Stimulated activated CD8-positive, alpha-beta memory T cell treated with anti-CD3 and anti-CD28 coated beads, Interleukin-4, amount 100 ng/mL, for 4 hours (primary cell): ENCODE data around the gene CD1B.
"Not testable (repeated sequence)": the region's sequence is repeated elsewhere in the genome, so short reads cannot be mapped to it uniquely, and the experiment has no call there.

Experiments used
- DNase-seq, 2 donors: peaks; one replicate each; pipeline ENCODE4 v3.0.0-alpha.2; 2020; ENCODE audit warnings: low read depth in 2 of 2, low spot score in 1 of 2

Gene CD1B

GRCh38 chr1:158331481-158332150 is at the start of gene CD1B:
Gene CD1B, minus strand, starts transcription at chr1:158331531. Its CDS starts 108 bp downstream, at chr1:158331423.
- DNase-seq = no peak

- DNase-seq = no peak
Measured at GRCh38 chr1:158374860-158375259, 43.5 kb upstream of the CD1B start.

GRCh38 chr1:158374101-158374500 is 42.8 kb upstream of the CD1B start:
- not testable (repeated sequence) for DNase-seq

- DNase-seq = no peak
Measured at GRCh38 chr1:158371188-158371953, 40.0 kb upstream of the CD1B start.

- no peak for DNase-seq
Measured at GRCh38 chr1:158366783-158367182, 35.5 kb upstream of the CD1B start.

- no peak for DNase-seq
Measured at GRCh38 chr1:158362941-158363340, 31.6 kb upstream of the CD1B start.

GRCh38 chr1:158362482-158362881 is 31.2 kb upstream of the CD1B start:
- no peak for DNase-seq

GRCh38 chr1:158357441-158357840 is 26.1 kb upstream of the CD1B start:
- no peak for DNase-seq

- DNase-seq = no peak
Measured at GRCh38 chr1:158356616-158357015, 25.3 kb upstream of the CD1B start.

GRCh38 chr1:158355773-158356285 is 24.5 kb upstream of the CD1B start:
- DNase-seq = no peak

- DNase-seq = no peak
Measured at GRCh38 chr1:158354255-158354654, 22.9 kb upstream of the CD1B start.

- no peak for DNase-seq
Measured at GRCh38 chr1:158353303-158354075, 22.2 kb upstream of the CD1B start, which contains the start of gene CD1E. Gene CD1E, plus strand, starts transcription at chr1:158353894. Its CDS starts 95 bp downstream, at chr1:158353989.

GRCh38 chr1:158348946-158349345 is 17.6 kb upstream of the CD1B start:
- not testable (repeated sequence) for DNase-seq

GRCh38 chr1:158336413-158336812 is 5.1 kb upstream of the CD1B start:
- not testable (repeated sequence) for DNase-seq

- DNase-seq = no peak
Measured at GRCh38 chr1:158335213-158335532, 3.8 kb upstream of the CD1B start.

GRCh38 chr1:158334526-158335212 is 3.3 kb upstream of the CD1B start:
- no peak for DNase-seq

GRCh38 chr1:158333405-158334155 is 2.2 kb upstream of the CD1B start:
- no peak for DNase-seq

- DNase-seq = no peak
Measured at GRCh38 chr1:158331106-158331425, 265 bp downstream of the CD1B start.

GRCh38 chr1:158330391-158331105 is 783 bp downstream of the CD1B start:
- no peak for DNase-seq

GRCh38 chr1:158329733-158330132 is 1.6 kb downstream of the CD1B start:
- no peak for DNase-seq
